ENCODE data around the gene SEZ6.

Gene SEZ6

GRCh38 chr17:28957277-28957991 is 48.4 kb downstream of the SEZ6 start:
- DNase-seq (ENCODE audit: extremely low read depth in 1 of 2, low read depth in 1 of 2), result no peak

DNA sequence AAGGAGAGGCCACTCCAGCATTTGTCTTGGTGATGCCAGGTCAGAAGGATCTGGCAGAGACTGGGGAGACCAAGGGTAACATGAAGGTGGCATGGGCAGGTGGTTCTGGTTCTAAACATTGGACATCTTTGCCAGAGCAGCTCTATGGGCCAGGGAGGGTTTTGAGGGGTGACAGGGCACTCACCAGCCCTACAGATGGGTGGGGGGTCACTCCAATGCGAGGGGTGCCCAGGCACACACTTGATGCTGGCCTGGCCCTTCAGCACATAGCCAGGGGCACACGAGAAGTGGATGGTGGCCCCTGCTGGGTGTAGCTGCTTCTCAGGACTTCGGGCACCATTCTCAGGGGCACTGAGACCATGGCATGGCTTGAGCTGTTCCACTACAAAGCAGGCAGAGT is 49.0 kb downstream of the SEZ6 start:
- DNase-seq (ENCODE audit: extremely low read depth in 1 of 2, low read depth in 1 of 2), result no peak

DNA sequence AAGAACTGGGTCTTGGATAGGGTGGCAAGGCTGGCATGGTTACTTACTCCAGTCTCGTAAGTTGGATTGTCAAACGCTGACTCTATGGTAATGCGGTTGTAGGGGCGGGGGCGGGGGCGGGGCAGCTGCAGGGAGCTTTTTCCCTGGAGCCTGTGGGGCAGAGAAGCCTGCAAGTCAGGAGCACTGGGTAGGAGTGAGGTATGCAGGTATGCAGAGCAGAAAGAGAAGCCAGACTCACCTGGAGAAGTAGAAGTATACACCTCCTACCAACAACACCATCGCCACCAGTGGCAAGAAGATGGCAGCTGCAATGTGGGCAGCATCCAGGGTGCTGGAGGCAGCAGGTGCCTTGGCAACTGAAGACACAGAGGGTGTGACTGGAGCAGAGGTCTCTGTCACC is 49.7 kb downstream of the SEZ6 start:
- DNase-seq (ENCODE audit: extremely low read depth in 1 of 2, low read depth in 1 of 2), result no peak

GRCh38 chr17:28955408-28955807 is 50.4 kb downstream of the SEZ6 start:
- DNase-seq (ENCODE audit: extremely low read depth in 1 of 2, low read depth in 1 of 2), result no peak

DNA sequence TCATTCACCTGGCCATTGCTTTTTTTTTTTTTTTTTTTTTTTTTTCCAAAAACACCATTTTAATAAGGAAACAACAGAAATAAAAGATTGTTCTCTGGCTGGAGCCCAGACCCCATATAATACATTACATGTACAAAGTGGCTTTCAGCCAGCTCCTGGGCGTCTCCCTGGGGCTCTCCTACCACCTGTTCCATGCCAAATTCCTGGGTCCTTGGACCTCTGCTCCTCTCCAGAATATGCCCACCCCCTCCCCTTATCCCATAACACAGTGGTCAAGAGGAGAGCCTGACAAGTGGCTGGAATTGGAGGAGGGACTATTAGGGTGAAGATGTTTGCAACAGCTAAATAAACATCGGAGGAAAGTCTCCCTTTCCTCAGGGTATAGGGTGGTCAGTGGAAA is 50.9 kb downstream of the SEZ6 start:
- no peak for DNase-seq (ENCODE audit: extremely low read depth in 1 of 2, low read depth in 1 of 2)

- peak in 1 of 2 donors; percentile 25 for DNase-seq (ENCODE audit: extremely low read depth in 1 of 2, low read depth in 1 of 2)
These were observed 52.3 kb downstream of the SEZ6 start for GRCh38 chr17:28953444-28954118.

DNA sequence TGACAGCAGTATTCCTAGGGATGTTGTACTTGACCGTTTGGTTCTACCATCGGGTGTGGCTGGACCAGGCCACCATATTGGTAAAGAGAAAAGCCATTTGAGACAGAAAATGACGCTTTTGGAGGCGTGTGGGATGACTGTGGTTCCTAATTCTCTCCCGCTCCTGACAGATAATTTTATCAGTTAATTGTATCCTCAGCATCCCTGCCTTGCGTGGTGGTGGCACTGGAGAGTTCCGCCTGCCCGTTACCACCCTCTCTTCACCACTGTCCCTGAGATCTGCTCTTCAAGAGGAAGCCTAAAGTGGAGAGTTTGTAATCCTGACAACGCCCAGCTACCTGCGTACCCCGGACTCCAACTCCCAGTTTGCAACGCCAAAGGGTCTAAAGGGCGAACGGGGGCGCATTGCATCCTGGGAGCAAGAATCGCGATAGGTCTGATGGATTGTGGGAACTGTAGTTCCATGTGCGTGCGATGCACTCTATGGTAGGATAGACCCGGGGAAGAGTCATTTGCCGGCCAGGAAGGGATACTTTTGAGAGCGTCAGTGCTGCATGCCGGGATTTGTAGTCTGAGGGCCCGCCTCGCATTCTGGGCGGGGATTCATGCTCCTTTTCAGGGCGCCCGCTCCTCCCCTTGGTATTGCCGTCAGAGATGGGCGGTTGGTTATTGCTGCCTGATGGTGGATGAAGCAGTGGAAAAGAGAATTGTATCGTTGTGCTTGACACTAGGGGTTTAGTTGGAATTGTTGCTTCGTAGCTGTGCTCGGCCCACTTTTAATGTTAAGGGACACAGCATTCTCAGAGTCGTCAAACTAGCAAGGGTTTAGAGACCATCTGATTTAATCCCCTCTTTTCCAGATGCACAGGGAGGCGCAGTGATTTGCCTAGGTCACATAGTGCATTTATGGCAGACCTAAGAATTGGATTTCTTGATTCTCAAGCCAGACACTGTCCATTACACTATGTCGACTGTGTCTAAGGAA is 53.5 kb downstream of the SEZ6 start:
- peak; percentile 79 to 96 for DNase-seq (ENCODE audit: extremely low read depth in 1 of 2, low read depth in 1 of 2)

- DNase-seq (ENCODE audit: extremely low read depth in 1 of 2, low read depth in 1 of 2), result peak; percentile 100
These were observed 54.3 kb downstream of the SEZ6 start, which contains the start of gene PHF12 for GRCh38 chr17:28951428-28951990. PHF12 (minus strand) TSS chr17:28951518; CDS start chr17:28950960, 558 bp downstream.

GRCh38 chr17:28950752-28951427 is 54.9 kb downstream of the SEZ6 start:
- no peak for DNase-seq (ENCODE audit: extremely low read depth in 1 of 2, low read depth in 1 of 2)

DNA sequence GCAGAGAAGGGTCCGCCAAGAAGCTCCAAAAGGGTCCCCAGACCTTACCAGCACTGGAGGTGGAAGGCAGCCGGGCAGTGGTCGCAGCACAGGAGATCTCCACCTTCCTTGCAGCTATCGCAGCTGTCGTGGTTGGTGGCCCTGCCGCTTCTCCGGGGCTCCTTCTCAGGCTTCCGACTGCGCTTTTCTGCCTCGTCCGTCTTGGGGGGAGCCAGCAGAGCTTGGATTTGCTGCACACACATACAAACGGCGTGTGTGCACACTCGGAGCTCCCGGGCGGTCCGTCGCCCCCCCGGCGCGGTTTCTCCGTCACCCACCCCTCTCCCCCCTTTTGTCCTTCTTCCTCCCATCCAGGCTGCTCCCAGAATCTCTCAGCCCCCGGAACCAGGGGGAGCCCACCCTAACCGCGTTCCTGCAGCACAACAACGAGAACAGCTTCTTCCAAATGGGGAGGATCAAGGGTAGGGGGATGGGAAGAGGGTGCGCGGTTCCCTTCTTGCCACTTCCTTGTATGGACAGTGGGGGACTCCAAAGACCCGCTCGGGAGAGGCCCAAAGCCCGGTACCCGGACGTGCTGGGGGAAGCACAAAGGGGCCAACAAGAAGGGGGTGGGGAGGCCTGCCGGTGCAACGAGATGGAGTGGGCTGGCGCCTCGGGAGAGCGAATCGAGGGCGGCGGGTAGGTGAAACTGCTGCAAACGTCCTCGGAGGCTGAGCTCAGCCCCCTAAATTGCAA is 55.6 kb downstream of the SEZ6 start:
- peak; percentile 26 to 34 for DNase-seq (ENCODE audit: extremely low read depth in 1 of 2, low read depth in 1 of 2)

GRCh38 chr17:28949185-28950016 is 56.4 kb downstream of the SEZ6 start:
- DNase-seq (ENCODE audit: extremely low read depth in 1 of 2, low read depth in 1 of 2), result peak; percentile 37 to 64

GRCh38 chr17:28948873-28949184 is 57.0 kb downstream of the SEZ6 start:
- DNase-seq (ENCODE audit: extremely low read depth in 1 of 2, low read depth in 1 of 2), result no peak

DNA sequence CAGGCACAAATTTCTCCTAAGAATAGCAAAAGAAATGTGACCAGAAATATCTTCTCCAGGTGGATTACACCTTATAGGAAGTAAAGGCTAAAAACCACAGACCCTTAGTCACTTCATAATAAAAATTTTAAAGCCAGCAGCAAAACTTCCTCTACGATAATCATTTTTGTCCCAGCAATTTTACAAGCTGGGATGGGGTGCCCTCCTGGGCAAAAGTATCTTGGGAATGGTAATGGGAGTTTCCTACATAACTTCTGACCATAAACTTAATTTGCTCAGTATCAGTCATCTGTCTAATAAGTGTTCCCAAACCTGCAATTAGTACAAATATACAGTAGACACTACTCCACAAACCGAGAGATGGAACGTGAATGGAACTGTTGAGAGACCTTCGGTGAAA is 57.5 kb downstream of the SEZ6 start:
- DNase-seq (ENCODE audit: extremely low read depth in 1 of 2, low read depth in 1 of 2), result no peak

GRCh38 chr17:28947639-28948038 is 58.2 kb downstream of the SEZ6 start:
- no peak for DNase-seq (ENCODE audit: extremely low read depth in 1 of 2, low read depth in 1 of 2)

DNA sequence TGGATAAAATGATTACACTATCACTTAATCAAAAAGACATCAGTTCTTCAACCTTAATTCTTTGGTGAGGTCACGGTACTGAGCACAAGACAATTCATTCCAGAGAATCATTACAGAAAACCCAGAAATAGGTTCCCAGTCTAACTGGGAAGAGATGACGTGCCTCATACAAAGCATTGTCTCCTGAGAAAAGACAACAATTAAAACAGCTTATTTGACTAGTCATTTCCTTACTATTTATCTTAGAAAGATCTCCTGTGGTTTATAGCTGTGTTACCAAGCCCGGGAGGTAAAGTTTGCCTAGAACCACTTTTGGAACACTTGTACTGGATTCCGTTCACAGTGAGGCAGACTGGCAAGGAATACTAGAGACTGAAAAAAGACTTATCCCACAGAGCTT is 59.6 kb downstream of the SEZ6 start:
- DNase-seq (ENCODE audit: extremely low read depth in 1 of 2, low read depth in 1 of 2), result no peak

DNA sequence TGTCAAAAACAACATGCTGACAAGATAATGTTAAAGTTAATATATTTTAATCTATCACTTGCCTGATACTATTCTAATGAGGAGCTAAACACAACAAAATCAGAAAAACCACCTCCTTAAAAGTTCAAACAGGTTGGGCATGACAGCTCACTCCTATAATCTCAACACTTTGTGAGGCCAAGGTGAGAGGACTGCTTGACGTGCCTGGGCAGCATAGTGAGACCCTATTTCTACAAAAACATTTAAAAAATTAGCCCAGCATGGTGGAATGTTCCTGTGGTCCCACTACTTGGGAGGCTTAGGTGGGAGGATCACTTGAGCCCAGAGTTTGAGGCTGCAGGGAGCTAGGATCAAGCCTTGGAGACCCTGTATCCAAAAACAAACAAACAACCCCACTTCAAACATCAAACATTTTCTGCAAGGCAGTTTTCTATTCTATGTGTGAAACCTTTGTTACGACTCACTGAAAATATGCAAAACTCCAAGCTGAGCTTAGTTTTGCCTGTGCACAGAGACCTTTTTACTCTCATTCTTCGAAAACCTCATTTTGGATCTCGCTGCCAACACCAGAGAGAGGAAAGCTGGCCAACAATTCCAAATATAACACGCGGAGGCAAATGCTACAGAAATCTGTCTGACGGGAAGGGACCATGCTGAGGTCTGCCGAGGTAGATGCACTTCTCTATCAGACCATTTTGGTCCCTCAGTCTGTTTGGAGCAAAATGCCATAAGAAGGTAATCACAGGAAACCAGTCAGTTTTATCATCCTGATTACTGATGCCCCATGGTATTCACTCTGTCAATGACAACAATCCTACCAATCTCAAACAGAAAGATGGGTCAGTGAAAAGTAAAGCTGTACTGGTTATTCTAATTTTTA is 60.7 kb downstream of the SEZ6 start:
- no peak for DNase-seq (ENCODE audit: extremely low read depth in 1 of 2, low read depth in 1 of 2)

- DNase-seq (ENCODE audit: extremely low read depth in 1 of 2, low read depth in 1 of 2), result no peak
These were observed 61.5 kb downstream of the SEZ6 start for GRCh38 chr17:28944343-28944742.

GRCh38 chr17:28942925-28943324 is 62.9 kb downstream of the SEZ6 start:
- no peak for DNase-seq (ENCODE audit: extremely low read depth in 1 of 2, low read depth in 1 of 2)

Data from stimulated activated CD8-positive, alpha-beta memory T cell treated with anti-CD3 and anti-CD28 coated beads, Interleukin-7, amount 100 ng/mL, for 48 hours (primary cell).